Keratinocyte (primary cell): Measurements from ENCODE around the gene SLC43A1. TPM values are rescaled to one million over a fixed set of nuclear protein-coding genes. Genes with fewer than 3 reads are reported as not detected.
A peak's percentile ranks its signal among the peaks of the same experiment; 100 is the strongest.

ENCODE experiments used
- DNase-seq: peaks from one replicate; pipeline ENCODE4 v3.0.0-alpha.2; 2011; ENCODE audit warnings: low read depth, missing footprints, low spot score
- FAIRE-seq: peaks from 2 replicates; lab custom pipeline; 2011; peaks lifted over from hg19 to GRCh38; lab: Jason Lieb, UNC
- H2AFZ ChIP-seq: 2 replicates; pipeline ENCODE4 v1.6.0; 2012; ENCODE audit warnings: low read length, control low read depth, inconsistent platforms; ENCODE audit not compliant: control insufficient read depth
- H3K27ac ChIP-seq: 2 replicates; pipeline ENCODE4 v1.5.1; 2011; ENCODE audit warnings: low read length; ENCODE audit not compliant: control insufficient read depth, insufficient read depth
- H3K27me3 ChIP-seq: 3 replicates; pipeline ENCODE4 v1.6.0; 2011; ENCODE audit warnings: low read length; ENCODE audit not compliant: control insufficient read depth, insufficient read depth; ENCODE audit errors: extremely low read depth
- H3K36me3 ChIP-seq, 2 experiments: 2 replicates in 1 of 2; 3 replicates in 1 of 2; pipeline ENCODE4 v1.5.1; 2011; ENCODE audit warnings: low read length in 2 of 2, mild to moderate bottlenecking in 1 of 2; ENCODE audit not compliant: control insufficient read depth in 2 of 2, insufficient read depth in 2 of 2; ENCODE audit errors: extremely low read depth in 1 of 2
- H3K4me1 ChIP-seq: 3 replicates; pipeline ENCODE4 v1.5.1; 2011; ENCODE audit warnings: low read length; ENCODE audit not compliant: control insufficient read depth, insufficient read depth; ENCODE audit errors: extremely low read depth
- H3K4me2 ChIP-seq: 3 replicates; pipeline ENCODE4 v1.6.0; 2011; ENCODE audit warnings: low read depth, low read length; ENCODE audit not compliant: control insufficient read depth, insufficient read depth; ENCODE audit errors: extremely low read depth
- H3K4me3 ChIP-seq, 3 experiments: fragments of 200-600 bp in 1 of 3; sonication (generic) in 1 of 3; 2 replicates in 2 of 3; 3 replicates in 1 of 3; pipeline ENCODE4 v1.5.1; 2011 to 2016; ENCODE audit warnings: low read length in 3 of 3, mild to moderate bottlenecking in 3 of 3, control low read depth in 2 of 3, inconsistent platforms in 1 of 3, low read depth in 1 of 3, mixed read lengths in 1 of 3, mixed run types in 1 of 3, moderate library complexity in 1 of 3; ENCODE audit not compliant: control insufficient read depth in 2 of 3, insufficient read depth in 2 of 3; ENCODE audit errors: extremely low read depth in 1 of 3
- H3K79me2 ChIP-seq: 2 replicates; pipeline ENCODE4 v1.6.0; 2012; ENCODE audit warnings: low read length; ENCODE audit not compliant: control insufficient read depth, insufficient read depth
- H3K9ac ChIP-seq: 3 replicates; pipeline ENCODE4 v1.6.0; 2011; ENCODE audit warnings: low read length; ENCODE audit not compliant: control insufficient read depth, insufficient read depth; ENCODE audit errors: extremely low read depth
- H3K9me1 ChIP-seq: 3 replicates; pipeline ENCODE4 v1.6.0; 2011; ENCODE audit warnings: low read length; ENCODE audit not compliant: control insufficient read depth, insufficient read depth; ENCODE audit errors: extremely low read depth
- H3K9me3 ChIP-seq: 2 replicates; pipeline ENCODE4 v1.5.1; 2012; ENCODE audit warnings: low read depth, low read length; ENCODE audit not compliant: control insufficient read depth
- H4K20me1 ChIP-seq: 3 replicates; pipeline ENCODE4 v1.6.0; 2011; ENCODE audit warnings: low read length; ENCODE audit not compliant: control insufficient read depth, insufficient read depth; ENCODE audit errors: extremely low read depth
- EZH2 ChIP-seq: IDR thresholded peaks from one replicate; pipeline ENCODE4 v1.6.1; 2012; ENCODE audit warnings: inconsistent platforms, mild to moderate bottlenecking, low read length, moderate library complexity
- dilution Hi-C: fragments of 300-500 bp; cut with MboI; formaldehyde crosslinking; loops from one replicate; pipeline ENCODE4 v1.7.0; 2020; ENCODE audit warnings: low sequenced_read_pairs; ENCODE audit not compliant: extremely low pct_ligation_motif_present
- polyA plus RNA-seq, 5 experiments: library from polyadenylated mRNA; depleted of rRNA in 3 of 5; stranded (reverse) in 3 of 5; stranded (forward) in 1 of 5; unstranded in 1 of 5; fragments of >200 nt; gene quantifications; 1 replicate in 1 of 5; 2 replicates in 3 of 5; 3 replicates in 1 of 5; pipeline versions ENCODE4 v1.2.1 to v1.2.3, GENCODE V29; 2011 to 2012; ENCODE audit warnings: missing spikeins in 2 of 5, low read depth in 1 of 5, low replicate concordance in 1 of 5
- TF ChIP-seq, protein P1 (sequence below), 3 experiments: IDR thresholded peaks in 1 of 3; conservative IDR thresholded peaks in 1 of 3; optimal IDR thresholded peaks in 1 of 3; 2 replicates in 2 of 3; 3 replicates in 1 of 3; pipeline versions ENCODE3 to v1.5.1; 2011; ENCODE audit warnings: low read length in 3 of 3, mild to moderate bottlenecking in 3 of 3, moderate library complexity in 2 of 3, control low read depth in 1 of 3, inconsistent platforms in 1 of 3; ENCODE audit not compliant: insufficient read depth in 2 of 3; ENCODE audit errors: extremely low read depth in 1 of 3

Gene SLC43A1
- polyA plus RNA-seq, 1 donor (not counting 4 experiments of a cell fraction or from before 2014, with no cell fraction given) = 0.75 TPM

DNA sequence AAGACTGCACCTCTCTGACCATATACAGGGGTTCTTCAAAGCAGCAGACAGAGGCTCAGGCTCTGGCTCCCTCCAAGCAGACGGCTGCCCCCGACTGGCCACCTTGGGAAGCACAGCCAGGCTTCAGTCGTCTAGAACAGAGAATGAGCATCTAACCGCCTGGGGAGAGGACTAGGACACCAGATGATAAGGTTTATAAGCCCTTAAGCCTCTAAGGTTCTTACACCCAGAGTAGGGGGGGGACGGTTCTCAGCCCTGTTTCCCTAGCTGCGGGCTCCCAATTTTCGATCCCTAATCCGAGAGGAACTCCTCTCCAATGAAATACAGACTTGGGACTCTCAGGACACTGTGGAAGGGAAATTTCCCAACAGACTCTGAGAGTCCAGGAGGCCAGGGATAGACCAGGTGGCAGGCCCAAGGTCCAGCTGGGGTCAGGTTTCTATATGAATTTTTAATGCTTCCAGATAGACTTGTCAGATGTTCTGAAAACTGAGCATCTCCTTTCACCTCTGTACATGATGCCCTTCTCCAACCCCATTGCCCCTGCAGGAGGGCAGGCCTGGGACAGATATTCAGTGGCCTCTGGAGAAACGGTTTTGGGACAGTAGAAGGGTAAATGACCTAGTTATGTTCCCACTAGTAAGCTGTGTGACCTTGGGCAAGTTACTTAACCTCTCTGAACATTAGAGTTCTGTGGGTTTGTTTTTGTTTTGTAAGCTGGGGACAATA lies 34.9 kb downstream of the SLC43A1 start:
- Histone ChIP-seq H3K4me3 (no peak overlapping the region), H4K20me1 (no peaks in the 10 kb centered on the region), H3K79me2 (no peaks in the 10 kb centered on the region), H3K9ac (no peak overlapping the region), H3K36me3 (no peaks in the 10 kb centered on the region), H3K4me1 (peaks cover 8% of the 10 kb centered on the region), H3K9me1 (no peaks in the 10 kb centered on the region), H3K4me2 (no peak overlapping the region), H3K27me3 (peaks cover 33% of the 10 kb centered on the region), H2AFZ (no peak overlapping the region), H3K9me3 (no peaks in the 10 kb centered on the region), H3K27ac (no peak overlapping the region)
- no peak for TF ChIP-seq EZH2
- TF ChIP-seq, protein P1, sequence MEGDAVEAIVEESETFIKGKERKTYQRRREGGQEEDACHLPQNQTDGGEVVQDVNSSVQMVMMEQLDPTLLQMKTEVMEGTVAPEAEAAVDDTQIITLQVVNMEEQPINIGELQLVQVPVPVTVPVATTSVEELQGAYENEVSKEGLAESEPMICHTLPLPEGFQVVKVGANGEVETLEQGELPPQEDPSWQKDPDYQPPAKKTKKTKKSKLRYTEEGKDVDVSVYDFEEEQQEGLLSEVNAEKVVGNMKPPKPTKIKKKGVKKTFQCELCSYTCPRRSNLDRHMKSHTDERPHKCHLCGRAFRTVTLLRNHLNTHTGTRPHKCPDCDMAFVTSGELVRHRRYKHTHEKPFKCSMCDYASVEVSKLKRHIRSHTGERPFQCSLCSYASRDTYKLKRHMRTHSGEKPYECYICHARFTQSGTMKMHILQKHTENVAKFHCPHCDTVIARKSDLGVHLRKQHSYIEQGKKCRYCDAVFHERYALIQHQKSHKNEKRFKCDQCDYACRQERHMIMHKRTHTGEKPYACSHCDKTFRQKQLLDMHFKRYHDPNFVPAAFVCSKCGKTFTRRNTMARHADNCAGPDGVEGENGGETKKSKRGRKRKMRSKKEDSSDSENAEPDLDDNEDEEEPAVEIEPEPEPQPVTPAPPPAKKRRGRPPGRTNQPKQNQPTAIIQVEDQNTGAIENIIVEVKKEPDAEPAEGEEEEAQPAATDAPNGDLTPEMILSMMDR (optimal IDR thresholded peaks at IDR 0.05 in 1 of 3, IDR thresholded peaks at IDR 0.05 in 1 of 3, conservative IDR thresholded peaks at IDR 0.05 in 1 of 3; ENCODE audit: extremely low read depth in 1 of 3, insufficient read depth in 2 of 3, low read length in 3 of 3) = peak; percentile 77 to 82 (median 81)
- dilution Hi-C loops = no loop called here
- DNase-seq (no peak), FAIRE-seq (peak; percentile 73)

DNA sequence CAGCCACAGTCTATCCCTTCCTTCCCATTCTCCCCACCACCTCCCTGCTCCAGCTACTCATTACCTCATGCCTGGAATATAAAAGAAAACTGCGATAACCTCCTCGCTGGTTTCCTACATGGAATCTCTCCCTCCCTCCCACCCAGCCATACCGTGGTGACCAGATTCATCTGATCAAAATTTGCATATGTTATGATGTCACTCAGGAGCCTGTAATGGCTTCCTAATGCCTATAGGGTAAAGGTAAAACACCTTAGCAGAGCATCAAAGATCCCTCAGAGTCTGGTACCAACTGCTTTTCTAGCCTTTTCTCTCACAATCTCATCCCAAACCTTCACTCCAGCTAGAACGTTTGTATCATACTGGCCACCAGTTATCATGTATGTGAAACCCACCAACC lies 35.6 kb downstream of the SLC43A1 start:
- Histone ChIP-seq H3K4me3 (no peak overlapping the region), H3K36me3 (no peaks in the 10 kb centered on the region), H3K27me3 (peaks cover 35% of the 10 kb centered on the region), H3K9me3 (no peaks in the 10 kb centered on the region), H3K79me2 (no peaks in the 10 kb centered on the region), H2AFZ (no peak overlapping the region), H3K27ac (no peak overlapping the region), H3K4me2 (no peak overlapping the region), H3K9me1 (no peaks in the 10 kb centered on the region), H3K4me1 (peaks cover 8% of the 10 kb centered on the region), H3K9ac (no peak overlapping the region), H4K20me1 (no peaks in the 10 kb centered on the region)
- dilution Hi-C loops = no loop called here
- DNase-seq (no peak), FAIRE-seq (no peak)
- TF ChIP-seq, protein P1 (optimal IDR thresholded peaks at IDR 0.05 in 1 of 3, IDR thresholded peaks at IDR 0.05 in 1 of 3, conservative IDR thresholded peaks at IDR 0.05 in 1 of 3; ENCODE audit: extremely low read depth in 1 of 3, insufficient read depth in 2 of 3, low read length in 3 of 3) = no peak
- no peak for TF ChIP-seq EZH2
